ENCODE data around the gene FADS6. TPM values are rescaled to one million over a fixed set of nuclear protein-coding genes. Genes with fewer than 3 reads are reported as not detected.

Gene FADS6
- total and polyA plus RNA-seq, 2 of the 13 experiments (the other 11 are each of a cell fraction or from before 2014, with no cell fraction given), result 0.11 TPM

DNA sequence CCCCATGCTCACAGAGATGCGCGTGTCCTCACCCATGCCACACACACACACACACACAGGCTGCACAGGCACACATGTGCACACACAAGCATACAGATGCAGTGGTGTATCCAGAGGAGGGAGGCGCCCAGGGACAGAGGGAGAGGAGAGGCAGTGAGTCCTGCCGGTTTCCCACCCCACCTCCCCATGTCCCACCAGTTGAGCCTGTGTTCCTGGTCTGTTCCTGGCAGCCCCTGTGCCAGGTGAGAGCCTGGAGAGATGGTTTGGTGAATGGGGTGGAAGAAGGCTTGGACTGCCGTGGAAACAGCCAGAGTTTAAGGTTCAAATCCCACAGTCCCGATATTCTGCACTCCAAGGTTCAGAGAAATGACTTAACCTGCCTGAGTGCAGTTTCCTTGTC is 10.2 kb upstream of the FADS6 start:
- ATAC-seq, result no peak; the same call in 2 of the 3 replicates
- ChIA-PET CTCF (ENCODE audit: low intra/inter-chr PET ratio, low total read pairs) (no interaction called here), POLR2A (no interaction called here)
- Histone ChIP-seq H2AFZ (ENCODE audit: low read length) (no peak overlapping the region), H3K9me3 (ENCODE audit: low read length) (no peaks in the 10 kb centered on the region), H3K9ac (ENCODE audit: insufficient read depth, low read depth, low read length) (no peak overlapping the region), H3K27ac (ENCODE audit: extremely low read length, insufficient read depth, low read length) (no peak overlapping the region), H3K4me1 (ENCODE audit: insufficient read depth, low read length) (no peaks in the 10 kb centered on the region), H3K79me2 (ENCODE audit: insufficient read depth, low read length) (no peaks in the 10 kb centered on the region), H4K20me1 (ENCODE audit: insufficient read depth, low read length) (no peaks in the 10 kb centered on the region), H3K4me2 (ENCODE audit: low read depth, low read length) (no peak overlapping the region), H3K36me3 (replicated peaks in 1 of 2; ENCODE audit: control insufficient read depth in 1 of 2, insufficient read depth in 2 of 2, low read length in 2 of 2) (no peaks in the 10 kb centered on the region), H3K27me3 (ENCODE audit: control insufficient read depth in 1 of 2, insufficient read depth in 2 of 2, low read length in 2 of 2) (peaks cover 14 to 53% of the 10 kb centered on the region in 2 experiments), H3K4me3 (replicated peaks in 1 of 3; ENCODE audit: insufficient read depth in 1 of 3, low read depth in 2 of 3, low read length in 3 of 3) (no peak overlapping the region)
- FAIRE-seq, result no peak
- DNase-seq (ENCODE audit: low spot score), result no peak
- WGBS (ENCODE audit: low lambda C conversion rate), result 3% methylated on average over 4 of the region's 6 CpGs
- intact Hi-C loops (cut with micrococcal nuclease; ENCODE audit: unreplicated experiment), result no loop called here
- in situ Hi-C loops (cut with HindIII; ENCODE audit: extremely low pct_ligation_motif_present, low pct_unique_long_range_greater_than_20kb), result no loop called here
- no TSS peak for BruUV-seq (replicated peaks)
- no peak for TF ChIP-seq ZSCAN21 (CRISPR knock-in tag; IDR thresholded peaks at IDR 0.05; ENCODE audit: borderline replicate concordance)

GRCh38 chr17:74903034-74903433 is 9.6 kb upstream of the FADS6 start:
- no peak for FAIRE-seq
- in situ Hi-C loops (cut with HindIII; ENCODE audit: extremely low pct_ligation_motif_present, low pct_unique_long_range_greater_than_20kb), result no loop called here
- no peak overlapping the region for H3K9ac ChIP-seq (ENCODE audit: insufficient read depth, low read depth, low read length)
- no peak for TF ChIP-seq FOXA3 (CRISPR knock-in tag; IDR thresholded peaks at IDR 0.05)
- TF ChIP-seq ZNF317 (CRISPR knock-in tag; IDR thresholded peaks at IDR 0.05), result no peak
- TF ChIP-seq ZNF235 (CRISPR knock-in tag; IDR thresholded peaks at IDR 0.05; ENCODE audit: borderline replicate concordance), result no peak
- TF ChIP-seq MIER3 (CRISPR knock-in tag; IDR thresholded peaks at IDR 0.05; ENCODE audit: borderline replicate concordance), result no peak
- TF ChIP-seq ZNF563 (CRISPR knock-in tag; IDR thresholded peaks at IDR 0.05), result no peak
- no peak for TF ChIP-seq HES4 (CRISPR knock-in tag; IDR thresholded peaks at IDR 0.05; ENCODE audit: borderline replicate concordance)
- TF ChIP-seq, protein P1, sequence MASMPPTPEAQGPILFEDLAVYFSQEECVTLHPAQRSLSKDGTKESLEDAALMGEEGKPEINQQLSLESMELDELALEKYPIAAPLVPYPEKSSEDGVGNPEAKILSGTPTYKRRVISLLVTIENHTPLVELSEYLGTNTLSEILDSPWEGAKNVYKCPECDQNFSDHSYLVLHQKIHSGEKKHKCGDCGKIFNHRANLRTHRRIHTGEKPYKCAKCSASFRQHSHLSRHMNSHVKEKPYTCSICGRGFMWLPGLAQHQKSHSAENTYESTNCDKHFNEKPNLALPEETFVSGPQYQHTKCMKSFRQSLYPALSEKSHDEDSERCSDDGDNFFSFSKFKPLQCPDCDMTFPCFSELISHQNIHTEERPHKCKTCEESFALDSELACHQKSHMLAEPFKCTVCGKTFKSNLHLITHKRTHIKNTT (CRISPR knock-in tag; IDR thresholded peaks at IDR 0.05), result no peak
- no peak for TF ChIP-seq MED1 (CRISPR knock-in tag; IDR thresholded peaks at IDR 0.05)
- TF ChIP-seq PPARG (CRISPR knock-in tag; conservative IDR thresholded peaks at IDR 0.05), result no peak
- no peak for TF ChIP-seq HNRNPLL (IDR thresholded peaks at IDR 0.05; ENCODE audit: low read depth, low read length, poor library complexity, severe bottlenecking)
- TF ChIP-seq, protein P2, sequence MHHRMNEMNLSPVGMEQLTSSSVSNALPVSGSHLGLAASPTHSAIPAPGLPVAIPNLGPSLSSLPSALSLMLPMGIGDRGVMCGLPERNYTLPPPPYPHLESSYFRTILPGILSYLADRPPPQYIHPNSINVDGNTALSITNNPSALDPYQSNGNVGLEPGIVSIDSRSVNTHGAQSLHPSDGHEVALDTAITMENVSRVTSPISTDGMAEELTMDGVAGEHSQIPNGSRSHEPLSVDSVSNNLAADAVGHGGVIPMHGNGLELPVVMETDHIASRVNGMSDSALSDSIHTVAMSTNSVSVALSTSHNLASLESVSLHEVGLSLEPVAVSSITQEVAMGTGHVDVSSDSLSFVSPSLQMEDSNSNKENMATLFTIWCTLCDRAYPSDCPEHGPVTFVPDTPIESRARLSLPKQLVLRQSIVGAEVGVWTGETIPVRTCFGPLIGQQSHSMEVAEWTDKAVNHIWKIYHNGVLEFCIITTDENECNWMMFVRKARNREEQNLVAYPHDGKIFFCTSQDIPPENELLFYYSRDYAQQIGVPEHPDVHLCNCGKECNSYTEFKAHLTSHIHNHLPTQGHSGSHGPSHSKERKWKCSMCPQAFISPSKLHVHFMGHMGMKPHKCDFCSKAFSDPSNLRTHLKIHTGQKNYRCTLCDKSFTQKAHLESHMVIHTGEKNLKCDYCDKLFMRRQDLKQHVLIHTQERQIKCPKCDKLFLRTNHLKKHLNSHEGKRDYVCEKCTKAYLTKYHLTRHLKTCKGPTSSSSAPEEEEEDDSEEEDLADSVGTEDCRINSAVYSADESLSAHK (CRISPR knock-in tag; IDR thresholded peaks at IDR 0.05; ENCODE audit: borderline replicate concordance), result no peak
- TF ChIP-seq KLF16 (CRISPR knock-in tag; IDR thresholded peaks at IDR 0.05), result no peak
- TF ChIP-seq ZNF17 (CRISPR knock-in tag; IDR thresholded peaks at IDR 0.05), result no peak
- TF ChIP-seq NFE2L2 (IDR thresholded peaks at IDR 0.05; ENCODE audit: low read length), result no peak
- no peak for TF ChIP-seq FOXK1 (CRISPR knock-in tag; IDR thresholded peaks at IDR 0.05; ENCODE audit: borderline replicate concordance, low read depth)
- TF ChIP-seq CENPBD1 (CRISPR knock-in tag; IDR thresholded peaks at IDR 0.05; ENCODE audit: borderline replicate concordance, low read depth), result no peak

More at GRCh38 chr17:74903034-74903433, 9.6 kb upstream of the FADS6 start:
- Histone ChIP-seq H4K20me1 (ENCODE audit: insufficient read depth, low read length) (no peaks in the 10 kb centered on the region), H2AFZ (ENCODE audit: low read length) (no peak overlapping the region), H3K79me2 (ENCODE audit: insufficient read depth, low read length) (no peaks in the 10 kb centered on the region), H3K4me2 (ENCODE audit: low read depth, low read length) (no peak overlapping the region), H3K27me3 (ENCODE audit: control insufficient read depth in 1 of 2, insufficient read depth in 2 of 2, low read length in 2 of 2) (peaks cover 14 to 53% of the 10 kb centered on the region in 2 experiments), H3K27ac (ENCODE audit: extremely low read length, insufficient read depth, low read length) (no peak overlapping the region), H3K4me1 (ENCODE audit: insufficient read depth, low read length) (no peaks in the 10 kb centered on the region), H3K36me3 (replicated peaks in 1 of 2; ENCODE audit: control insufficient read depth in 1 of 2, insufficient read depth in 2 of 2, low read length in 2 of 2) (no peaks in the 10 kb centered on the region), H3K4me3 (replicated peaks in 1 of 3; ENCODE audit: insufficient read depth in 1 of 3, low read depth in 2 of 3, low read length in 3 of 3) (no peak overlapping the region), H3K9me3 (ENCODE audit: low read length) (no peaks in the 10 kb centered on the region)
- no TSS peak for BruUV-seq (replicated peaks)
- ChIA-PET POLR2A (no interaction called here), CTCF (ENCODE audit: low intra/inter-chr PET ratio, low total read pairs) (no interaction called here)
- intact Hi-C loops (cut with micrococcal nuclease; ENCODE audit: unreplicated experiment), result no loop called here
- WGBS (ENCODE audit: low lambda C conversion rate), result 63% methylated on average over 9 of the region's 9 CpGs
- no peak for DNase-seq (ENCODE audit: low spot score)
- no peak for ATAC-seq
